HUDEP-2 (cell line): Measurements from ENCODE around the gene FAM181A.

ENCODE experiments used
- DNase-seq, 76 experiments: peaks; one replicate each; lab custom pipeline; 2025; ENCODE audit not compliant: unreplicated experiment in 76 of 76; lab: John Stamatoyannopoulos, UW

Gene FAM181A

GRCh38 chr14:93903342-93904184 is 23.6 kb upstream of the FAM181A start:
- DNase-seq = peak in 5 of 76 experiments; percentile 0 to 5 (median 4)

DNA sequence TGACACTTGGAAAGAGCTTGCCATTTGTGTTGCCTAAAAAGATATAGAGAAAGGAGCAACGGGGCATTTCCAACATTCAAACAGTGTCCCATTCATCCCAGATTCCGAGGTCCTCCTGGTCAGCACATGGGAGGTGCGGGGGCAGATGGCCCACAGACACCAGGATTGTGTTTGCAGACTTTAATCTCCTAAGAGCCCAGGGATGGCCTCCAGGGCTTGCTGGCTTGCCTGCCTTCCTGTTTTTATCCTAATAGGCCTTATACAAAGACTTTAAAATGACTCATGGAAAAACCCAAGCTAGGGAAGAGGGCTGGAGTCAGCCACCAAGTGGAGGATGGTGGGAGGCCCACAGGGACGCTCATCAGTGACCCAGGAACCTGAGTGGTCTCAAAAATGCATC is 21.5 kb upstream of the FAM181A start:
- no peak for DNase-seq

- DNase-seq = peak in 57 of 76 experiments; percentile 1 to 64 (median 25)
Measured at GRCh38 chr14:93906341-93907329, 20.5 kb upstream of the FAM181A start.

GRCh38 chr14:93909429-93910128 is 17.6 kb upstream of the FAM181A start:
- DNase-seq = no peak

GRCh38 chr14:93911975-93912615 is 15.0 kb upstream of the FAM181A start:
- DNase-seq = no peak

GRCh38 chr14:93912782-93913181 is 14.4 kb upstream of the FAM181A start:
- DNase-seq = no peak

- DNase-seq = no peak
Measured at GRCh38 chr14:93914278-93914677, 12.9 kb upstream of the FAM181A start.

DNA sequence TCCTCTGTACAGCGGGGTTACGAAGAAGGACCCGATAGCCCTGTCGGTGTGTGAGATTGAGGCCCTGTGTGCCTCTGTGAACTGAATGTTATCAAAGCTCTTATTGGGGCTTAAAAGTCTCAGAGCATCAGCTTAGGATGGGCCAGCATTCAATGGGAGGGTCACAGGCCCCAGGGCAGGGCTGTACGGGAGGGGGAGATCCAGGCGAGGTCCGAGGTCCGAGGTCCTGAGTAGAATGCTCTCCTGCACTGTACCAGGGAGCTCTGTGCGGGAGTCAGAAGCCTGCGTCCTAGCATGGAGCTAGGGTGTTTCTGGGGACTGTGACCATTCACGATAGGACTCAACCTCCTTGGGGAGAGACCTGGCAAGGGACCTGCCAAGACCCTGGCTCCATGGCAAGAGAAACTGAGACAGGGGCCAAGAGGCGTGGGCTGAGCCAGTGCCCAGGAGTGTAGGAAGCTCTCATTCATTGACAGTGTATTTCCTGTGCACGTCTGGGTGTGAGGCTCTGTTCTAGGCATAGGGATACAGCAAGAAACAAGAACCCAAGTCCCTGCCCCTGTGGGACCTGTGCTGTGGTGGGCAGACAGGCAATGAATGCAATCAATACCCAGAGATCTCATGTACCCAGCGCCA is 12.0 kb upstream of the FAM181A start:
- no peak for DNase-seq

DNA sequence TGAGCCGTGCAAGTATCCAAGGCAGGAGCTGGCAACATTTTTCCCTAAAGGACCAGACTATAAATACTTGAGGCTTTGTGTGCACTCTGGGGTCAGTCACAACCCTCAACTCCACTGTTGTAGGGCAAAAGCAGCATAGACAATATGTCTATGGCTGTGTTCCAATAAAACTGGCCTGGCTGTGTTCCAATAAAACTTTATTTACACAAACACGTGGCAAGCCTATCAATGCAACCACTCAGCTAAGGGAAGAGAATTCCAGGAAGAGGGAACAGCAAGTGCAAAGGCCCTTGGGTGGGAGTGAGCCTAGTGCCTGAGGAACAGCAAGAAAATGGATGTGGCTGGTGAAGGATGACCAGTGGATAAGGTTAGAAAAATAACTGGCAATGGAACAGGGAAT is 11.3 kb upstream of the FAM181A start:
- no peak for DNase-seq

GRCh38 chr14:93916498-93916897 is 10.6 kb upstream of the FAM181A start:
- DNase-seq = no peak

GRCh38 chr14:93917141-93917540 is 10.0 kb upstream of the FAM181A start:
- DNase-seq = no peak

DNA sequence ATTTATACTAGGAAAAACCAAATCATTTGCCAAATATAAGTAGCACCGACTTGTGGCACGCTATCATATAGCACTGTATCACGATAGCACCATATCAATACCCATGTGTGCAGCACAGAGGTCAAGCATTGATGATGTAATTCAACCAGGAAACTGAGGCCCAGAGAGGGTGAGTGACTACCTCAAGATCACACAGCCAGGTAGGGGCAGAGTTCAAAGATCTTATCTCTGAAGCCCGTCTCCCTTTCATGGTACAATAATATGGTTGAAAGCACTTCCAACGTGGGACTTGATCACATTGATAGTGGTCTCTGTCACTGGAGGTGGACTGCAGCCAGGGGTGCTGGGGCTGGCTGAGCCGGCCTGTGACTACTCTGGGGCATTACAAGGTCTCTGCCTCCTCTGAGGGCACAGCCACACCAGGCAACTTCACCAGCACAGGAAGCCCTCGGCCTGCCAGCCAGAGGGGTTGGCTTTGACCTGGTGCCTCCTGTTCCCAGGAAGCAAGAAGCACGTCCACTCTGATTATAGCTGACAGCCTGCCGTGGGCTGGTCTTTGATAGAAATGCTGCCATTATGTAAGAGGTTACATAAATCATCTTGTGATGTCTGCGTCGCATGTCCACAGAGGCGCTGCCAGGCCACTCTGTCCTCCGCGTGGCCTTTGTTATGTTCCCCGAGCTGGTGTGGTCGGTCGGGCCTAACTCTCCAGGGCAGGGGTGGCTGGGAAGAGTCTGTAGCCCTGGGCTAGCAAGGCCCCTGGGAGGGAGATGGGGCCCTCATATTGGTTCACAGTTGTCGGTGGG is 5.9 kb upstream of the FAM181A start:
- DNase-seq = no peak

GRCh38 chr14:93923626-93924025 is 3.5 kb upstream of the FAM181A start:
- DNase-seq = no peak

GRCh38 chr14:93924592-93925355 is 2.4 kb upstream of the FAM181A start:
- no peak for DNase-seq

- no peak for DNase-seq
Measured at GRCh38 chr14:93925374-93925895, 1.7 kb upstream of the FAM181A start.

- DNase-seq = no peak
Measured at GRCh38 chr14:93926245-93926872, 785 bp upstream of the FAM181A start.

DNA sequence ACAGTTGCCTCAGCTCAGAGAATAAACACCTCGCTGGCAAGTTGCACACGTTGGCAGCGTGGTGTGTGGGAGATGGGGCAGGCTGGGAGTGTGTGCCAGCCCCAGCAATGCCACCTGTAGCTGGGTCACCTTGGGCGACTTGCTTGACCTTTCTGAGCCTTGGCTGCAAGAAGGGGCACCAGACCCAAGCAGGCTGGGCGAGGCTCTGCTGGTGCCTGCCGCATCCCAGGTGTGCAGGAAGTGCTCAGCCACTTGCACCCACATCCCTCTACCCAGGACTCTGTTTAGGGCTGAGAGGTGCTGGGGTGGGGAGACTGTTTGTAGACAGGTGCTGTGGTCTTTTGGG is 629 bp downstream of the FAM181A start:
- DNase-seq = no peak
